HG02981 (cell line): ENCODE measurements around the gene SERPINA9.
"Not testable (repeated sequence)": the region's sequence is repeated elsewhere in the genome, so short reads cannot be mapped to it uniquely, and the experiment has no call there.

Source experiments
- ATAC-seq: cut with Tn5 transposase; IDR thresholded peaks from one replicate; pipeline ENCODE4 v1.9.1; 2021; ENCODE audit warnings: mild to moderate bottlenecking, moderate library complexity; ENCODE audit not compliant: unreplicated experiment

Gene SERPINA9

DNA sequence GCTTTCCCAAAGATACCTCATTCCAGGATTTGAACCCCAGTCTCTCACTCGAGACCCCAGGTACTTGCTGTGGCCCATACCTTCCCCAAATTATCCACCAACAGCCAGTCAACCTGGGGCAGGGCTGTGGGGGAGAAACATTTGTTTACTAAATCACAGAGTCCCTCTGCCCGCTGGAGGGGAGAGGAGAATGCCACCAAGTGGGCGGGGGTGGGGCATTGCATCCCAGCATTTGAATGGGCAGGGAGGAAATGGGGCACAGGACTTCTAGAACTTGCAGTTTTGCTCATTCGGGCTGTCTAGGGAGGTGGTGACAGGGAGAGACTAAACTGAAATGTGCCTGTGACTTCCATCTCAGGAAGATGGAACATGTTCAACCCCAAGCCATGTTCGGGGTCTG is 10.9 kb upstream of the SERPINA9 start:
- no peak for ATAC-seq

GRCh38 chr14:94485944-94486841 is 10.2 kb upstream of the SERPINA9 start:
- ATAC-seq, result peak; percentile 55

- ATAC-seq, result no peak
Observed at GRCh38 chr14:94484481-94484880, 8.5 kb upstream of the SERPINA9 start.

DNA sequence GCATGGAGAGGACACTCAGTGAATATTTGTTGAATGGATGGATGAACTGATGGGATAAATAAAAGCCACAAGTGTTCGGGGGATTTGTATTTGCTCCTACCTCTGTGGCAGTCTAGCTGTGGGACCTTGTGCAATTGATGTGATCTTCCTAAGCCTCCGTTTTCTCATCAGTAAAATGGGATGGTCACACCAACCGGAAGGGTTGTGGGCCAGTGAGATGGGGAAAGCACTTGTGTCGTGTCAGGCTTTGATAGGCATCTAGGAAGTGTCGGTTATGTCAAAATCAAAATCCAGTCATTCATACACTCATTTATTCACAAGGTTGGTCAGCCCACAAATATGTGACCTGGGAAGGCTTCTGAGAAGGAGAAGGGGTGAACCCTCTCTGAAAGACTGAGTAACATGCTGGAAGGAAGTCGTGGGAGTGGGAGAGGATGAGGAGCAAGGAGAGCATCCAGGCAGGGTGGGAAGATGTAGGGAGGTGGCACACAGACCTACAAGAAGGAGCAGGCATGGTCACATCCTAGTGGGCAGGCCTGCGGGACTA is 7.8 kb upstream of the SERPINA9 start:
- ATAC-seq, result no peak

DNA sequence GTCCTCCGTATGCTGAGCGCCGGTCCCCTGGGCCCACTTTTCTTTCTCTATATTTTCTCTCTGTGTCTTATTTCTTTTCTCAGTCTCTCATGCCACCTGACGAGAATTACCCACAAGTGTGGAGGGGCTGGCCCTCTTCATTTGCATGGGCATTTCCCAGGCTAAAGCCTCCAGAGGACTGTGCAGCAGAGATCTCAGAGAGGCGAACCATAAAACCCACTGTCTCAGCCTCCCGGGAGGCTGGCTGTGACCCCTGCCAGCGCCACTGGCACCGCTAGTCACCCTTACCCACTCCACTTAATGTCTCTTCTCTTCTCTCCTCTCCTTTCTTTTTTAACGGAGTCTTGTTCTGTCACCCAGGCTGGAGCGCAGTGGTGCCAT is 7.1 kb upstream of the SERPINA9 start:
- ATAC-seq, result no peak

GRCh38 chr14:94482132-94483070 is 6.4 kb upstream of the SERPINA9 start:
- ATAC-seq, result not testable (repeated sequence)

- no peak for ATAC-seq
Observed at GRCh38 chr14:94481468-94482131, 5.6 kb upstream of the SERPINA9 start.

GRCh38 chr14:94480809-94481208 is 4.8 kb upstream of the SERPINA9 start:
- no peak for ATAC-seq

DNA sequence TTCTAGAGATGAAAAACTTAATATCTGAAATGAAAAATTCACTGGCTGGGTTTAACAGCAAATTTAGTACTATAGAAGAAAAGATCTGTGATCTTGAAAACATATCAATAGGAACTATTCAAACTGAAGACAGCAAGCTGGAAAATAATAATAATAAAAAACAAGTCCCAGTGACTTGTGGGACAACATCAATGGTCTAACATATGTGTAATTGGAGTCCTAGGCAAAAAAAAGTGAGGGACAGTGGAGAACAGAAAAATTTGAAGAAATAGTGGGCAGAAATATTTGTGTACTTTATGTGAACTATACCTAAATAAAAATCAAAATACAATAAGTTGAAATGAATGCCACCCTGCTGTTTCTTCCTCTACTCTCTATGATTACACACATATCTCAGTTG is 2.4 kb upstream of the SERPINA9 start:
- no peak for ATAC-seq

GRCh38 chr14:94474581-94475031 is 1.4 kb downstream of the SERPINA9 start:
- no peak for ATAC-seq

GRCh38 chr14:94473666-94474410 is 2.2 kb downstream of the SERPINA9 start:
- no peak for ATAC-seq

- ATAC-seq, result no peak
Observed at GRCh38 chr14:94472842-94473241, 3.2 kb downstream of the SERPINA9 start.

DNA sequence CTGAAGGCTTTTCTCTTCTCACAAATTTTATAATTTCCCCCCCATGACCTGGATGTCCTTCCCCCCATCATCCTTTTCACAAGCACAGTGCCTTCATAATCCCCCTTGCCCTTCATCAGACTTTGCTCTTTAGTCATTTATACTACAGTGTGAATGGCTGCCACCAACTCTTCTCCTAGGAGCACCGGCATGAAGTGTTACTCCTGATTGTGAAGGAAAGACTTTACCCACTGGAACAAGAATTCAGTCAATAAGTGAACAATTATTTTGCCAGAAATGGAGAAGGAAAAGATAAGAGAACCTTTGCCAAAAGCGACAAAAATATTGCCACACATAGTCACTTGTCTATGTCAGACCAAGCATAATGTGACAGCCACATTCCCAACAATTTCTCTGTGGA is 5.0 kb downstream of the SERPINA9 start:
- no peak for ATAC-seq

GRCh38 chr14:94470311-94470710 is 5.7 kb downstream of the SERPINA9 start:
- ATAC-seq, result no peak

DNA sequence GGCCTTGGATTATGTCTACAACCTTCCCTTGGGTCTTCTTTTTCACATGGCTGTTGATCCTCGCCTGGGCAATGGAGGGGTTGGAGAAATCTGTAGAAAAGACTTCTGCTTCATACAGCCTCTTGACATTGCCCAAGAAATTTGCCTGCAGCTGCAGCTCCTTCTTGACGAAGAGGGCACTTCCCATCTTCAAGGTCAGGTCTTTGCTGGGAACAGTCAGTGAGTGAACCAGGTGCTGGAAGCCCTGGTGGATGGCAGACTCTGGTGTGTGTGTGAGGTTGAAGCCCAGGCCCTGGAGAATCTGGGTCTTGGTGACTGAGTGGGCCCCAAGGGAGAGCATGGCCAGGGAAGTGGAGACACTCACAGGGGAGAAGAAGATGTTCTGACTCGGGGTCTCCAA is 6.7 kb downstream of the SERPINA9 start:
- ATAC-seq, result no peak

GRCh38 chr14:94467728-94468520 is 8.1 kb downstream of the SERPINA9 start:
- no peak for ATAC-seq

DNA sequence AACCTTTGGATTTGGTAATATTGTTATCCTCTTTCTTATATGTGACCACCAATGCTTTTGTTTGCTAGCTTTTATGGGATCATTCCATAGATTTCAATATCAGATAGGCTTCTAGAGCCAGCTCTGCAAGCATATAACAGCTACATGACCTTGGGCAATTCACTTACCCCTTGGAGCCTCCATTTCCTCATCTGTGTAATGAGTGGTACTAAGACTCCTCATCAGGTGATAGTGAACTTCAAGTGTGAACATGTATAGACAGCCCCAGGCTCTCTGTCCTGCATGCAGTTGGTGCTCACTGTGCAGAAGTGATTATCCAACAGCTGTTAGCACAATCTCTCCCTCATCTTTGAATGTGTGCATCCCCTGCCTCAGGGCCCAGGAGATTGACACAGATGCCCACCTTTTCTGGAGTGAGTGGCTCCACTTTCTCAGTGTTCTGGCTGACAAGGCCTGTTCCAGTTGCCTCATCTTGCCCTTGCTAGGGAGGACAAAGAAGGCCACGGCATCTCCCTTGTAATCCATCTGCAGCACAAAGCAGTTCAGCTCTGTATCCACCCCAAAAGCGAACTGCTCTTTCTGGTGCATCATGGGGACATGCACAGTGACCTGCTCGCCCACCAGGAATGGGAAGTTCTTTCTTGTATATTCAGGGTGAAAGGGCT is 9.2 kb downstream of the SERPINA9 start:
- no peak for ATAC-seq

GRCh38 chr14:94465042-94465441 is 11.0 kb downstream of the SERPINA9 start:
- no peak for ATAC-seq

- ATAC-seq, result no peak
Observed at GRCh38 chr14:94464290-94464689, 11.7 kb downstream of the SERPINA9 start.
